GM12878 (cell line): ENCODE data around the gene FAM177B. TPM values are rescaled to one million over a fixed set of nuclear protein-coding genes. Genes with fewer than 3 reads are reported as not detected.

Experiments used
- polyA plus RNA-seq, 11 experiments: library from polyadenylated mRNA; depleted of rRNA in 4 of 11; unstranded in 6 of 11; stranded (reverse) in 5 of 11; fragments of >200 nt; fragmentation: Nextera tagmentation in 4 of 11; fragmentation: Illumina TruSeq in 1 of 11; extraction: Ambion mirVana in 4 of 11; extraction: Trizol in 1 of 11; gene quantifications; 1 replicate in 1 of 11; 2 replicates in 10 of 11; pipeline versions ENCODE4 v1.2.1 to v1.2.3, GENCODE V29; 2011 to 2016; ENCODE audit warnings: inconsistent platforms in 2 of 11, missing spikeins in 2 of 11, low read depth in 1 of 11
- total RNA-seq, 4 experiments: library from RNA; depleted of rRNA in 3 of 4; stranded (reverse); fragments of >200 nt in 3 of 4; fragmentation: Illumina TruSeq in 1 of 4; extraction: Trizol in 1 of 4; gene quantifications; 2 replicates each; pipeline versions ENCODE4 v1.2.1 to v1.2.3, GENCODE V29; 2013 to 2021
- TF ChIP-seq, protein P1 (sequence below): fragments of 450-650 bp; formaldehyde crosslinking; IDR thresholded peaks from 2 replicates; pipeline ENCODE4 v1.5.0; 2022; ENCODE audit warnings: mild to moderate bottlenecking, missing genetic modification characterization
- TF ChIP-seq, protein P2 (sequence below): IDR thresholded peaks from 2 replicates; pipeline ENCODE4 v1.6.1; 2012; ENCODE audit warnings: improper control_type of control experiment, low read depth, low read length; ENCODE audit not compliant: insufficient replicate concordance

FAM177B gene
- total and polyA plus RNA-seq, 10 of the 15 experiments (the other 5 are each of a cell fraction or from before 2014, with no cell fraction given) = 0.06 TPM; not detected in 9

DNA sequence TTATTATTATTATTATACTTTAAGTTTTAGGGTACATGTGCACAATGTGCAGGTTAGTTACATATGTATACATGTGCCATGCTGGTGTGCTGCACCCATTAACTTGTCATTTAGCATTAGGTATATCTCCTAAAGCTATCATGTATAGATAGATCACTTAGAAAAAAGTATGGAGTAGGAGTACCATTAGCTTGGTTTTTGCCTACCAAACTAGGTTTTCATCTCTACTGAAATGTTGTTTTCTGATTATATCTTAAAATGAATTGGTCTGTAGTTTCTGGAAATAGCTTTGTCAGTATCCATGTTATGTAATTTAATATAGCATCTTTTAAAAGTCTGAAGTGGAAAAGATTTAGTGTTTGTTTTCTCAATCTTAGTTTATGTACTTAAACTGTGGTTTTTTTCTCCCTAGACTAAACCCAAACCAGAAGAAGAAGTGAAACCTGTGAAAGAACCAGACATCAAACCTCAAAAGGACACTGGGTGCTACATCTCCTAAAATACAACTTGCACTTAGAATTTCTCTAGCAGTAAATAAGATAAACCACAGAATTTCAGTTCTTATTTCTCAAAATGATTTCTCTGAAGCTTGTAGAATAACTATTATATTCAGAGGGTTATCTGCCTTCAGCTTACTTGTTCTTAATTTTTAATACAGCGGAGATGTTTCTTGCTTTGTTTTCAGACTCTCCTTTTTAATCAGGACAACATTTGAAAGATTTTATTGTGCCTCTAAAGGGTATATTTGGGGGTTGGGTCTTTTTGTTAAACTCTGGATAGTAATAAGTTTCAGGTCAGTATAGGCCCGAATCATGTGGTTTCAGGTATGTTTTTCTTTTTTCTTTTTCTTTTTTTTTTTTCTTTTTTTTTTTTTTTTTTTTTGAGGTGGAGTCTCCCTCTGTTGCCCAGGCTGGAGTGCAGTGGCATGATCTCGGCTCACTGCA, 4.5 kb upstream of the FAM177B start (continued):
- TF ChIP-seq, protein P1, sequence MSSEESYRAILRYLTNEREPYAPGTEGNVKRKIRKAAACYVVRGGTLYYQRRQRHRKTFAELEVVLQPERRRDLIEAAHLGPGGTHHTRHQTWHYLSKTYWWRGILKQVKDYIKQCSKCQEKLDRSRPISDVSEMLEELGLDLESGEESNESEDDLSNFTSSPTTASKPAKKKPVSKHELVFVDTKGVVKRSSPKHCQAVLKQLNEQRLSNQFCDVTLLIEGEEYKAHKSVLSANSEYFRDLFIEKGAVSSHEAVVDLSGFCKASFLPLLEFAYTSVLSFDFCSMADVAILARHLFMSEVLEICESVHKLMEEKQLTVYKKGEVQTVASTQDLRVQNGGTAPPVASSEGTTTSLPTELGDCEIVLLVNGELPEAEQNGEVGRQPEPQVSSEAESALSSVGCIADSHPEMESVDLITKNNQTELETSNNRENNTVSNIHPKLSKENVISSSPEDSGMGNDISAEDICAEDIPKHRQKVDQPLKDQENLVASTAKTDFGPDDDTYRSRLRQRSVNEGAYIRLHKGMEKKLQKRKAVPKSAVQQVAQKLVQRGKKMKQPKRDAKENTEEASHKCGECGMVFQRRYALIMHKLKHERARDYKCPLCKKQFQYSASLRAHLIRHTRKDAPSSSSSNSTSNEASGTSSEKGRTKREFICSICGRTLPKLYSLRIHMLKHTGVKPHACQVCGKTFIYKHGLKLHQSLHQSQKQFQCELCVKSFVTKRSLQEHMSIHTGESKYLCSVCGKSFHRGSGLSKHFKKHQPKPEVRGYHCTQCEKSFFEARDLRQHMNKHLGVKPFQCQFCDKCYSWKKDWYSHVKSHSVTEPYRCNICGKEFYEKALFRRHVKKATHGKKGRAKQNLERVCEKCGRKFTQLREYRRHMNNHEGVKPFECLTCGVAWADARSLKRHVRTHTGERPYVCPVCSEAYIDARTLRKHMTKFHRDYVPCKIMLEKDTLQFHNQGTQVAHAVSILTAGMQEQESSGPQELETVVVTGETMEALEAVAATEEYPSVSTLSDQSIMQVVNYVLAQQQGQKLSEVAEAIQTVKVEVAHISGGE (CRISPR knock-in tag) = no peak
- TF ChIP-seq, protein P2, sequence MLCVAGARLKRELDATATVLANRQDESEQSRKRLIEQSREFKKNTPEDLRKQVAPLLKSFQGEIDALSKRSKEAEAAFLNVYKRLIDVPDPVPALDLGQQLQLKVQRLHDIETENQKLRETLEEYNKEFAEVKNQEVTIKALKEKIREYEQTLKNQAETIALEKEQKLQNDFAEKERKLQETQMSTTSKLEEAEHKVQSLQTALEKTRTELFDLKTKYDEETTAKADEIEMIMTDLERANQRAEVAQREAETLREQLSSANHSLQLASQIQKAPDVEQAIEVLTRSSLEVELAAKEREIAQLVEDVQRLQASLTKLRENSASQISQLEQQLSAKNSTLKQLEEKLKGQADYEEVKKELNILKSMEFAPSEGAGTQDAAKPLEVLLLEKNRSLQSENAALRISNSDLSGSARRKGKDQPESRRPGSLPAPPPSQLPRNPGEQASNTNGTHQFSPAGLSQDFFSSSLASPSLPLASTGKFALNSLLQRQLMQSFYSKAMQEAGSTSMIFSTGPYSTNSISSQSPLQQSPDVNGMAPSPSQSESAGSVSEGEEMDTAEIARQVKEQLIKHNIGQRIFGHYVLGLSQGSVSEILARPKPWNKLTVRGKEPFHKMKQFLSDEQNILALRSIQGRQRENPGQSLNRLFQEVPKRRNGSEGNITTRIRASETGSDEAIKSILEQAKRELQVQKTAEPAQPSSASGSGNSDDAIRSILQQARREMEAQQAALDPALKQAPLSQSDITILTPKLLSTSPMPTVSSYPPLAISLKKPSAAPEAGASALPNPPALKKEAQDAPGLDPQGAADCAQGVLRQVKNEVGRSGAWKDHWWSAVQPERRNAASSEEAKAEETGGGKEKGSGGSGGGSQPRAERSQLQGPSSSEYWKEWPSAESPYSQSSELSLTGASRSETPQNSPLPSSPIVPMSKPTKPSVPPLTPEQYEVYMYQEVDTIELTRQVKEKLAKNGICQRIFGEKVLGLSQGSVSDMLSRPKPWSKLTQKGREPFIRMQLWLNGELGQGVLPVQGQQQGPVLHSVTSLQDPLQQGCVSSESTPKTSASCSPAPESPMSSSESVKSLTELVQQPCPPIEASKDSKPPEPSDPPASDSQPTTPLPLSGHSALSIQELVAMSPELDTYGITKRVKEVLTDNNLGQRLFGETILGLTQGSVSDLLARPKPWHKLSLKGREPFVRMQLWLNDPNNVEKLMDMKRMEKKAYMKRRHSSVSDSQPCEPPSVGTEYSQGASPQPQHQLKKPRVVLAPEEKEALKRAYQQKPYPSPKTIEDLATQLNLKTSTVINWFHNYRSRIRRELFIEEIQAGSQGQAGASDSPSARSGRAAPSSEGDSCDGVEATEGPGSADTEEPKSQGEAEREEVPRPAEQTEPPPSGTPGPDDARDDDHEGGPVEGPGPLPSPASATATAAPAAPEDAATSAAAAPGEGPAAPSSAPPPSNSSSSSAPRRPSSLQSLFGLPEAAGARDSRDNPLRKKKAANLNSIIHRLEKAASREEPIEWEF = no peak
